Peyer's patch (tissue), 4 donors: ENCODE data around the gene IGFBPL1. TPM values are rescaled to one million over a fixed set of nuclear protein-coding genes. Genes with fewer than 3 reads are reported as not detected.
A peak's percentile ranks its signal among the peaks of the same experiment; 100 is the strongest.

Experiments used
- DNase-seq, 3 donors: peaks; one replicate each; pipeline ENCODE4 v3.0.0-alpha.2; 2017 to 2019
- H3K27ac ChIP-seq, 4 donors: fragments of 200-600 bp; sonication (generic); one replicate each; pipeline ENCODE4 v1.5.1; 2016 to 2019
- H3K27me3 ChIP-seq, 2 donors: fragments of 200-600 bp; sonication (generic); one replicate each; pipeline ENCODE4 v1.5.1; 2019
- H3K36me3 ChIP-seq, 3 donors: fragments of 200-600 bp; sonication (generic); one replicate each; pipeline ENCODE4 v1.5.1; 2016 to 2019
- H3K4me1 ChIP-seq, 4 donors: fragments of 200-600 bp; sonication (generic); one replicate each; pipeline ENCODE4 v1.5.1; 2016 to 2019
- H3K4me3 ChIP-seq, 4 donors: fragments of 200-600 bp; sonication (generic); 1 replicate in 3 of 4; 2 replicates in 1 of 4; pipeline ENCODE4 v1.5.1; 2016 to 2019; ENCODE audit warnings: mild to moderate bottlenecking in 1 of 4
- H3K9me3 ChIP-seq, 4 donors: fragments of 200-600 bp; sonication (generic); one replicate each; pipeline ENCODE4 v1.5.1; 2016 to 2019; ENCODE audit warnings: mild to moderate bottlenecking in 1 of 4
- POLR2A ChIP-seq, 2 donors: fragments of 450-650 bp; IDR thresholded peaks; one replicate each; pipeline ENCODE4 v1.5.1; 2017; ENCODE audit warnings: antibody characterized with exemption in 2 of 2, mild to moderate bottlenecking in 2 of 2, moderate library complexity in 2 of 2
- total RNA-seq, 4 donors: library from RNA; depleted of rRNA; stranded (reverse); fragments of >200 nt; gene quantifications; one replicate each; pipeline ENCODE4 v1.1.0, GENCODE V29; 2016
- TF ChIP-seq, protein P1 (sequence below), 6 experiments: fragments of 450-650 bp in 4 of 6; fragments of 200-600 bp in 2 of 6; sonication (generic) in 1 of 6; IDR thresholded peaks; one replicate each; pipeline ENCODE4 v1.5.1; 2017 to 2019; ENCODE audit warnings: antibody characterized with exemption in 6 of 6, mild to moderate bottlenecking in 3 of 6, moderate library complexity in 1 of 6

IGFBPL1 gene
- total RNA-seq, 4 donors from 2014 or later = 1.2 to 1.4 TPM; not detected in 2

GRCh38 chr9:38435521-38435920, 11.3 kb upstream of the IGFBPL1 start:
- no peak for DNase-seq
- Histone ChIP-seq H3K9me3 (no peaks in the 10 kb centered on the region), H3K36me3 (no peaks in the 10 kb centered on the region), H3K4me3 (no peak overlapping the region), H3K4me1 (no peaks in the 10 kb centered on the region), H3K27me3 (no peaks in the 10 kb centered on the region), H3K27ac (no peak overlapping the region)
- TF ChIP-seq, protein P1, sequence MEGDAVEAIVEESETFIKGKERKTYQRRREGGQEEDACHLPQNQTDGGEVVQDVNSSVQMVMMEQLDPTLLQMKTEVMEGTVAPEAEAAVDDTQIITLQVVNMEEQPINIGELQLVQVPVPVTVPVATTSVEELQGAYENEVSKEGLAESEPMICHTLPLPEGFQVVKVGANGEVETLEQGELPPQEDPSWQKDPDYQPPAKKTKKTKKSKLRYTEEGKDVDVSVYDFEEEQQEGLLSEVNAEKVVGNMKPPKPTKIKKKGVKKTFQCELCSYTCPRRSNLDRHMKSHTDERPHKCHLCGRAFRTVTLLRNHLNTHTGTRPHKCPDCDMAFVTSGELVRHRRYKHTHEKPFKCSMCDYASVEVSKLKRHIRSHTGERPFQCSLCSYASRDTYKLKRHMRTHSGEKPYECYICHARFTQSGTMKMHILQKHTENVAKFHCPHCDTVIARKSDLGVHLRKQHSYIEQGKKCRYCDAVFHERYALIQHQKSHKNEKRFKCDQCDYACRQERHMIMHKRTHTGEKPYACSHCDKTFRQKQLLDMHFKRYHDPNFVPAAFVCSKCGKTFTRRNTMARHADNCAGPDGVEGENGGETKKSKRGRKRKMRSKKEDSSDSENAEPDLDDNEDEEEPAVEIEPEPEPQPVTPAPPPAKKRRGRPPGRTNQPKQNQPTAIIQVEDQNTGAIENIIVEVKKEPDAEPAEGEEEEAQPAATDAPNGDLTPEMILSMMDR (IDR thresholded peaks at IDR 0.05) = no peak
- no peak for TF ChIP-seq POLR2A (IDR thresholded peaks at IDR 0.05)

- H3K9me3 ChIP-seq = no peaks in the 10 kb centered on the region
- DNase-seq = no peak
- H3K36me3 ChIP-seq = no peaks in the 10 kb centered on the region
- TF ChIP-seq POLR2A (IDR thresholded peaks at IDR 0.05) = no peak
- TF ChIP-seq, protein P1 (IDR thresholded peaks at IDR 0.05) = no peak
- no peak overlapping the region for H3K4me3 ChIP-seq
- H3K4me1 ChIP-seq = no peaks in the 10 kb centered on the region
- H3K27me3 ChIP-seq = no peaks in the 10 kb centered on the region
- H3K27ac ChIP-seq = no peak overlapping the region
Observed at GRCh38 chr9:38434853-38435252, 10.6 kb upstream of the IGFBPL1 start.

DNA sequence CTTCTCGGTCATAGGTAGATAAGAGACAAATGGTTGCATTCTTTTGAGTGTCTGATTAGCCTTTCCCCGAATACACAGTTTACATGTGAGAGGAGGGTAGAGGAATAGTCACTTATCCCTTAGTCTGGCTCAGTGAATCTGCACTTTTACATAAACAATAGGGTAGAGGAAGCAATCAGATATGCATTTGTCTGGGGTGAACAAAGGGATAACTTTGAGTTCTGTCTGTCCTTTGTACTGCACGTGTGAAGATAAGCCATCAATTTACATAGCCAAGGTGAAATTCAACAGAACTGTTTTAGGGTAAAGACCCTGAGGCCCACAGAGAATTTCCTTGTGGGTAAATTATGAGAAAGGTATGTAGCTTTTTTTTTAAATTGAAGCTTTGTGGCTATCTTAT, 10.1 kb upstream of the IGFBPL1 start:
- Histone ChIP-seq H3K27ac (no peak overlapping the region), H3K4me1 (no peaks in the 10 kb centered on the region), H3K36me3 (no peaks in the 10 kb centered on the region), H3K9me3 (no peaks in the 10 kb centered on the region), H3K4me3 (no peak overlapping the region), H3K27me3 (no peaks in the 10 kb centered on the region)
- no peak for DNase-seq
- TF ChIP-seq POLR2A (IDR thresholded peaks at IDR 0.05) = no peak
- TF ChIP-seq, protein P1 (IDR thresholded peaks at IDR 0.05) = no peak

DNA sequence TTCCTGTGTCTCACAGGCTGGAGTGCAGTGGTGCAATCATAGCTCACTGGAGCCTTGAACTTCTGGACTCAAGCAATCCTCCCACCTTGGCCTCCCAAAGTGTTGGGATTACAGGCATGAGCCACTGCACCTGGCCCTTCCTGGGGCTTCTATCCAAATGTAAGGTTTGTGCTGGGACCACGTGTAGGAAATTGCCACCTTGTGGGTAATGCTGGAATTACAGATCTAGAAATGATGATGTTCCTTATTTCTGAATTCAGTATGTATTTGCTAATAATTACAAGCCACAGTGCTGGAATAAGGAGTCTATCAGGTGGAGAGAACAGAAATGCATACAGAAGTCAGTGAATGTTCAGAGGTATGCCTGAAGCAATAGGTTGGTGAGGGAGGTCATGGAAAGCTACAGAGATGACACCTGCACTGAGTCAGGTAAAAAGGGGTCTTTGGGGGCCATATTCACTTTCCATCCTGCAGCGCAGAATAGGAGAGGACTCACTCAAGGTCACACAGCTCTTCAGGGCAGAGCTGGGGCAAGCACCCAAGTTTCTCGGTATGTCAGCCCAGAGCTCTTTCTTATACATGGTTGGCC, 8.8 kb upstream of the IGFBPL1 start:
- H3K4me3 ChIP-seq = no peak overlapping the region
- no peak for DNase-seq
- H3K9me3 ChIP-seq = no peaks in the 10 kb centered on the region
- H3K36me3 ChIP-seq = no peaks in the 10 kb centered on the region
- no peaks in the 10 kb centered on the region for H3K4me1 ChIP-seq
- no peak overlapping the region for H3K27ac ChIP-seq
- H3K27me3 ChIP-seq = no peaks in the 10 kb centered on the region
- no peak for TF ChIP-seq POLR2A (IDR thresholded peaks at IDR 0.05)
- TF ChIP-seq, protein P1 (IDR thresholded peaks at IDR 0.05) = peak; percentile 33 to 63 (median 60)

GRCh38 chr9:38431116-38431515, 6.9 kb upstream of the IGFBPL1 start:
- H3K4me3 ChIP-seq = no peak overlapping the region
- TF ChIP-seq, protein P1 (IDR thresholded peaks at IDR 0.05) = no peak
- TF ChIP-seq POLR2A (IDR thresholded peaks at IDR 0.05) = no peak
- H3K9me3 ChIP-seq = no peaks in the 10 kb centered on the region
- DNase-seq = no peak
- no peaks in the 10 kb centered on the region for H3K4me1 ChIP-seq
- no peak overlapping the region for H3K27ac ChIP-seq
- no peaks in the 10 kb centered on the region for H3K27me3 ChIP-seq
- H3K36me3 ChIP-seq = no peaks in the 10 kb centered on the region

- no peak for DNase-seq
- H3K27me3 ChIP-seq = peaks cover 0 to 4% of the 10 kb centered on the region in 2 donors
- TF ChIP-seq, protein P1 (IDR thresholded peaks at IDR 0.05) = no peak
- no peak for TF ChIP-seq POLR2A (IDR thresholded peaks at IDR 0.05)
- no peaks in the 10 kb centered on the region for H3K36me3 ChIP-seq
- H3K4me3 ChIP-seq = no peak overlapping the region
- no peak overlapping the region for H3K27ac ChIP-seq
- no peaks in the 10 kb centered on the region for H3K9me3 ChIP-seq
- peaks cover 0 to 7% (median 2%) of the 10 kb centered on the region in 4 donors for H3K4me1 ChIP-seq
Observed at GRCh38 chr9:38428062-38428461, 3.8 kb upstream of the IGFBPL1 start.
